ENCODE measurements around the gene POM121.
"Not testable (repeated sequence)": the region's sequence is repeated elsewhere in the genome, so short reads cannot be mapped to it uniquely, and the experiment has no call there.

POM121 gene

GRCh38 chr7:72924733-72925545 lies at the start of gene POM121:
TSS of gene POM121 (plus strand) at chr7:72925095. CDS start at chr7:72925122, 27 bp downstream.
- peak; percentile 93 for DNase-seq (ENCODE audit: low spot score)
- no peak for TF ChIP-seq CTCF (IDR thresholded peaks at IDR 0.05; ENCODE audit: extremely low read depth, missing control alignments)

- peak; percentile 72 for DNase-seq (ENCODE audit: low spot score)
Observed at GRCh38 chr7:72879079-72879736, 45.7 kb upstream of the POM121 start.

GRCh38 chr7:72879737-72880215 lies 45.1 kb upstream of the POM121 start:
- peak; percentile 49 for DNase-seq (ENCODE audit: low spot score)

- DNase-seq (ENCODE audit: low spot score) = not testable (repeated sequence)
Observed at GRCh38 chr7:72891750-72892149, 33.1 kb upstream of the POM121 start.

- not testable (repeated sequence) for DNase-seq (ENCODE audit: low spot score)
Observed at GRCh38 chr7:72904740-72905139, 20.2 kb upstream of the POM121 start.

- not testable (repeated sequence) for DNase-seq (ENCODE audit: low spot score)
Observed at GRCh38 chr7:72908422-72908821, 16.5 kb upstream of the POM121 start.

- DNase-seq (ENCODE audit: low spot score) = not testable (repeated sequence)
Observed at GRCh38 chr7:72911395-72911794, 13.5 kb upstream of the POM121 start.

- not testable (repeated sequence) for DNase-seq (ENCODE audit: low spot score)
Observed at GRCh38 chr7:72913750-72914149, 11.1 kb upstream of the POM121 start.

- DNase-seq (ENCODE audit: low spot score) = peak; percentile 29
Observed at GRCh38 chr7:72914756-72915525, 10.0 kb upstream of the POM121 start.

GRCh38 chr7:72919256-72919775 lies 5.6 kb upstream of the POM121 start:
- TF ChIP-seq CTCF (IDR thresholded peaks at IDR 0.05; ENCODE audit: extremely low read depth, missing control alignments) = no peak
- DNase-seq (ENCODE audit: low spot score) = no peak

More at GRCh38 chr7:72914756-72915525, 10.0 kb upstream of the POM121 start:
- TF ChIP-seq CTCF (IDR thresholded peaks at IDR 0.05; ENCODE audit: extremely low read depth, missing control alignments) = peak; percentile 42

GRCh38 chr7:72924386-72924732 lies 536 bp upstream of the POM121 start:
- TF ChIP-seq CTCF (IDR thresholded peaks at IDR 0.05; ENCODE audit: extremely low read depth, missing control alignments) = no peak
- no peak for DNase-seq (ENCODE audit: low spot score)

Data from GM20000 (cell line).